Measurements from ENCODE around the gene TRIO. TPM values are rescaled to one million over a fixed set of nuclear protein-coding genes. Genes with fewer than 3 reads are reported as not detected.

Gene TRIO
- total RNA-seq, 1 donor, result 410 TPM

DNA sequence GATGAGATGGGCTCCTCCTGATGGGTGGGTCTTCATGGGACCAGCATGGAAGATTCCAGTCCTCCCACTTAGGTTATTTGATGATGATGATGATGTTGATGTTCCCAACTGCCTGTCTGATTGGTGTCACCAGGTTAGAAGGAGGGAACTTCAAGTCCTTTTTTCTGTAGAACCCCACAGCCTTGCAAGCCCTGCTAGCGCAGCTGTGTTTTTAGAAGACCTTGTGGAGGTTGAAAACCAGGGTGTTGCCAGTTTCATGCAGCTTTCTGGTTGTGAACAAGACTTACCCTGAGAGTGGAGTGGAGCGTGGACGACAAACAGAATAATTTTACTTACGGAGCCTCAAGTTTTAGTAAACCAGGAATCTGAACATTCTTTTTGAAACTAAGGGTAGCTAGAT lies 83.0 kb downstream of the TRIO start:
- TF ChIP-seq, protein P1, sequence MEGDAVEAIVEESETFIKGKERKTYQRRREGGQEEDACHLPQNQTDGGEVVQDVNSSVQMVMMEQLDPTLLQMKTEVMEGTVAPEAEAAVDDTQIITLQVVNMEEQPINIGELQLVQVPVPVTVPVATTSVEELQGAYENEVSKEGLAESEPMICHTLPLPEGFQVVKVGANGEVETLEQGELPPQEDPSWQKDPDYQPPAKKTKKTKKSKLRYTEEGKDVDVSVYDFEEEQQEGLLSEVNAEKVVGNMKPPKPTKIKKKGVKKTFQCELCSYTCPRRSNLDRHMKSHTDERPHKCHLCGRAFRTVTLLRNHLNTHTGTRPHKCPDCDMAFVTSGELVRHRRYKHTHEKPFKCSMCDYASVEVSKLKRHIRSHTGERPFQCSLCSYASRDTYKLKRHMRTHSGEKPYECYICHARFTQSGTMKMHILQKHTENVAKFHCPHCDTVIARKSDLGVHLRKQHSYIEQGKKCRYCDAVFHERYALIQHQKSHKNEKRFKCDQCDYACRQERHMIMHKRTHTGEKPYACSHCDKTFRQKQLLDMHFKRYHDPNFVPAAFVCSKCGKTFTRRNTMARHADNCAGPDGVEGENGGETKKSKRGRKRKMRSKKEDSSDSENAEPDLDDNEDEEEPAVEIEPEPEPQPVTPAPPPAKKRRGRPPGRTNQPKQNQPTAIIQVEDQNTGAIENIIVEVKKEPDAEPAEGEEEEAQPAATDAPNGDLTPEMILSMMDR (IDR thresholded peaks at IDR 0.05; ENCODE audit: insufficient read depth, low read depth, low read length), result no peak
- DNase-seq (ENCODE audit: low read depth), result no peak
- H3K4me3 ChIP-seq (ENCODE audit: low read depth, low read length), result no peak overlapping the region

GRCh38 chr5:14226554-14226953 lies 83.4 kb downstream of the TRIO start:
- H3K4me3 ChIP-seq (ENCODE audit: low read depth, low read length), result no peak overlapping the region
- TF ChIP-seq, protein P1 (IDR thresholded peaks at IDR 0.05; ENCODE audit: insufficient read depth, low read depth, low read length), result no peak
- DNase-seq (ENCODE audit: low read depth), result no peak

GRCh38 chr5:14226992-14227391 lies 83.8 kb downstream of the TRIO start:
- no peak overlapping the region for H3K4me3 ChIP-seq (ENCODE audit: low read depth, low read length)
- TF ChIP-seq, protein P1 (IDR thresholded peaks at IDR 0.05; ENCODE audit: insufficient read depth, low read depth, low read length), result no peak
- DNase-seq (ENCODE audit: low read depth), result no peak

DNA sequence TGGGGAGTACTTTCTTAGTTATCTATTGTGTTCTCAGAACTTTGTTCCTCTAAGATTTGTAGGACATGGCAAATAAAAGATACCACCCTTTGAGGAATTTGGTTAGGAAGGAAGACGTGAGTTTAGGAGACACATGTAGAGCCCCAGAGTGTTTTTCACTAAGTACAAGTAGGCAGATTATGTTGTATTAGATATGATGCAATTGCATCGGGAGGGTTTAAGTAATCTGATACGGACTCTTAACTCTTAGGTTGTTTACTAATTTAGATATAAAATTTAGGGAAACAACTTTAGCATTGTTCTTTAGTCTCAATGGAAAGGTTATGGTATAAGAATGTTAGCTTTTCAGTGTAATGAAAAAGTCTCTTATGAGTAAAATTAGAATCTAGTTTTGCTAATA lies 84.4 kb downstream of the TRIO start:
- no peak overlapping the region for H3K4me3 ChIP-seq (ENCODE audit: low read depth, low read length)
- TF ChIP-seq, protein P1 (IDR thresholded peaks at IDR 0.05; ENCODE audit: insufficient read depth, low read depth, low read length), result no peak
- DNase-seq (ENCODE audit: low read depth), result no peak

DNA sequence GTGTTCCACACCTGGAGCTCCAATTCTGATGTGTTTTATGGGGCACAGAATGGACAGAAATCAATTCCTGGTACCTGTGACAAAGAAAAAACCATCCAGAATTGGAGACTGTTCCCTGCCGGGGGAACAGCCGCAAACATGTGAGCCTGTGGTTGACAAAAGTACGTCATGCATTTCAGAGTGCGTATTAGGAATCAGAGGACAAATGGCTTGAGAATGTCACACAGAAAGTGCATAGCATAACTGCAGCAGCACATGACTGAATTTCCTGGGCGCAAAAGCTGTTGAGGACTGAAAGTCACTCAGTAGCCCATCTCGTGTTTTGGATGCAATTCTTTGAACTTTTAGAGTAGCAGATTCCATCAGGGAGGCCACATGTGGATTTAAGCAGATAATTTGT lies 85.1 kb downstream of the TRIO start:
- no peak for DNase-seq (ENCODE audit: low read depth)

DNA sequence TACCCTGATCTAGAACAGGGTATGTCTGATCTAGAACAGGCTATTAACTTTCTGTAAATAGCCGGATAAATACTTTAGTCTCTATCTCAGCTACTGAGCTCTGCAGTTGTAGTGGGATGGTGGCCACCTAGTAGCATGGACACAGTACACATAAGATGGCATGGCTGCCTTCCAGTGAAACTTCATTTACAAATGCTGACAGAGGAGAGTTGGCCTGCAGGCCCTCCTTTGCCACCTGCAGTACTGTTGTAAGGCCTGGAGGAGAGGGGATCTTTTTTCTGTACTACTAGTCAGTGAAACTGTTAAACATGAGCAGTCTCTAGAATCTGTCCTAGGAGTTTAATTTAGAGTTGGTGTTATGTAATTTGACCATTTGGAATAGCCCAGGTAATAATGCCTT lies 86.0 kb downstream of the TRIO start:
- no peak for DNase-seq (ENCODE audit: low read depth)
- no peak overlapping the region for H3K4me3 ChIP-seq (ENCODE audit: low read depth, low read length)
- TF ChIP-seq, protein P1 (IDR thresholded peaks at IDR 0.05; ENCODE audit: insufficient read depth, low read depth, low read length), result no peak

More for the DNA sequence above, 85.1 kb downstream of the TRIO start:
- H3K4me3 ChIP-seq (ENCODE audit: low read depth, low read length), result no peak overlapping the region
- TF ChIP-seq, protein P1 (IDR thresholded peaks at IDR 0.05; ENCODE audit: insufficient read depth, low read depth, low read length), result no peak

GRCh38 chr5:14229734-14230133 lies 86.6 kb downstream of the TRIO start:
- no peak overlapping the region for H3K4me3 ChIP-seq (ENCODE audit: low read depth, low read length)
- TF ChIP-seq, protein P1 (IDR thresholded peaks at IDR 0.05; ENCODE audit: insufficient read depth, low read depth, low read length), result no peak
- no peak for DNase-seq (ENCODE audit: low read depth)
